NB4 (cell line): ENCODE results near the gene PRR5L.

Source experiments
- POLR2A ChIP-seq: IDR thresholded peaks from 2 replicates; pipeline ENCODE4 v1.6.1; 2011; ENCODE audit warnings: mild to moderate bottlenecking; ENCODE audit not compliant: insufficient read length; ENCODE audit errors: extremely low read depth
- TF ChIP-seq, protein P1 (sequence below): IDR thresholded peaks from one replicate; pipeline ENCODE4 v1.5.1; 2012; ENCODE audit warnings: low read depth, low read length

- TF ChIP-seq, protein P1, sequence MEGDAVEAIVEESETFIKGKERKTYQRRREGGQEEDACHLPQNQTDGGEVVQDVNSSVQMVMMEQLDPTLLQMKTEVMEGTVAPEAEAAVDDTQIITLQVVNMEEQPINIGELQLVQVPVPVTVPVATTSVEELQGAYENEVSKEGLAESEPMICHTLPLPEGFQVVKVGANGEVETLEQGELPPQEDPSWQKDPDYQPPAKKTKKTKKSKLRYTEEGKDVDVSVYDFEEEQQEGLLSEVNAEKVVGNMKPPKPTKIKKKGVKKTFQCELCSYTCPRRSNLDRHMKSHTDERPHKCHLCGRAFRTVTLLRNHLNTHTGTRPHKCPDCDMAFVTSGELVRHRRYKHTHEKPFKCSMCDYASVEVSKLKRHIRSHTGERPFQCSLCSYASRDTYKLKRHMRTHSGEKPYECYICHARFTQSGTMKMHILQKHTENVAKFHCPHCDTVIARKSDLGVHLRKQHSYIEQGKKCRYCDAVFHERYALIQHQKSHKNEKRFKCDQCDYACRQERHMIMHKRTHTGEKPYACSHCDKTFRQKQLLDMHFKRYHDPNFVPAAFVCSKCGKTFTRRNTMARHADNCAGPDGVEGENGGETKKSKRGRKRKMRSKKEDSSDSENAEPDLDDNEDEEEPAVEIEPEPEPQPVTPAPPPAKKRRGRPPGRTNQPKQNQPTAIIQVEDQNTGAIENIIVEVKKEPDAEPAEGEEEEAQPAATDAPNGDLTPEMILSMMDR = no peak
- TF ChIP-seq POLR2A = no peak
Measured at GRCh38 chr11:36312611-36313472, 16.8 kb downstream of the PRR5L start.
